Sigmoid colon (tissue), 4 donors: ENCODE data around the gene LECT2.

Experiments used
- CTCF ChIP-seq, 4 experiments: fragments of 450-650 bp in 3 of 4; fragments of 200-600 bp in 1 of 4; IDR thresholded peaks; one replicate each; pipeline ENCODE4 v1.5.1; 2016 to 2019; ENCODE audit warnings: antibody characterized with exemption in 4 of 4, mild to moderate bottlenecking in 3 of 4, moderate library complexity in 2 of 4
- EP300 ChIP-seq, 4 donors: sonication (generic); formaldehyde crosslinking; IDR thresholded peaks; one replicate each; pipeline ENCODE4 v1.6.1; 2017; ENCODE audit warnings: antibody characterized with exemption in 4 of 4
- POLR2A ChIP-seq, 2 donors: fragments of 450-650 bp; IDR thresholded peaks; one replicate each; pipeline ENCODE4 v1.6.1; 2016; ENCODE audit warnings: antibody characterized with exemption in 2 of 2, mild to moderate bottlenecking in 2 of 2, moderate library complexity in 2 of 2
- POLR2AphosphoS5 ChIP-seq, 4 donors: sonication (generic); formaldehyde crosslinking; IDR thresholded peaks; one replicate each; pipeline ENCODE4 v1.6.1; 2017; ENCODE audit warnings: antibody characterized with exemption in 4 of 4

GRCh38 chr5:135997673-135998335 lies 43.0 kb upstream of the LECT2 start:
- TF ChIP-seq EP300 (IDR thresholded peaks at IDR 0.05) (no peak), CTCF (IDR thresholded peaks at IDR 0.05) (no peak), POLR2A (IDR thresholded peaks at IDR 0.05) (no peak), POLR2AphosphoS5 (IDR thresholded peaks at IDR 0.05) (no peak)
